ENCODE data around the gene TMEM80. TPM values are rescaled to one million over a fixed set of nuclear protein-coding genes. Genes with fewer than 3 reads are reported as not detected.

Gene TMEM80
- total and polyA plus RNA-seq, 9 of the 15 experiments (the other 6 are each of a cell fraction or from before 2014, with no cell fraction given), result 5.1 to 30.1 (median 12.4) TPM

DNA sequence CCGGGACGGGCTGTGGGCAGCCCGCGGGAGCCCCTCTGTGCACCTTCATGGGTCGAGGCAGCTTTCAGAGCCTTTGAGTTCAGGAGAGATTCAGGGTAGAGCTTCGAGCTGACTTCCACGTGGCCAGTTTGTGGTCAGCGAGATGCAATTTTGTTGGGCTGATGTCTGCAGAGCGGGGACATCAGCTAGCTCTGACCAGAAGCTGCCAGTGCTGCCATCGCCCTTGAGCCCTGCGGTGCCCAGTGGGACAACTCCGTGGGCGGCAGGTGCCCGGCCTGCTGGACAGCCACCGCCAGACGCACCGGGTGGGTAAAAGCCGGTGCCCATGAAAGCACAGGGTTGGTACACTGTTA lies 52.4 kb downstream of the TMEM80 start (continued):
- TF ChIP-seq, protein P1, sequence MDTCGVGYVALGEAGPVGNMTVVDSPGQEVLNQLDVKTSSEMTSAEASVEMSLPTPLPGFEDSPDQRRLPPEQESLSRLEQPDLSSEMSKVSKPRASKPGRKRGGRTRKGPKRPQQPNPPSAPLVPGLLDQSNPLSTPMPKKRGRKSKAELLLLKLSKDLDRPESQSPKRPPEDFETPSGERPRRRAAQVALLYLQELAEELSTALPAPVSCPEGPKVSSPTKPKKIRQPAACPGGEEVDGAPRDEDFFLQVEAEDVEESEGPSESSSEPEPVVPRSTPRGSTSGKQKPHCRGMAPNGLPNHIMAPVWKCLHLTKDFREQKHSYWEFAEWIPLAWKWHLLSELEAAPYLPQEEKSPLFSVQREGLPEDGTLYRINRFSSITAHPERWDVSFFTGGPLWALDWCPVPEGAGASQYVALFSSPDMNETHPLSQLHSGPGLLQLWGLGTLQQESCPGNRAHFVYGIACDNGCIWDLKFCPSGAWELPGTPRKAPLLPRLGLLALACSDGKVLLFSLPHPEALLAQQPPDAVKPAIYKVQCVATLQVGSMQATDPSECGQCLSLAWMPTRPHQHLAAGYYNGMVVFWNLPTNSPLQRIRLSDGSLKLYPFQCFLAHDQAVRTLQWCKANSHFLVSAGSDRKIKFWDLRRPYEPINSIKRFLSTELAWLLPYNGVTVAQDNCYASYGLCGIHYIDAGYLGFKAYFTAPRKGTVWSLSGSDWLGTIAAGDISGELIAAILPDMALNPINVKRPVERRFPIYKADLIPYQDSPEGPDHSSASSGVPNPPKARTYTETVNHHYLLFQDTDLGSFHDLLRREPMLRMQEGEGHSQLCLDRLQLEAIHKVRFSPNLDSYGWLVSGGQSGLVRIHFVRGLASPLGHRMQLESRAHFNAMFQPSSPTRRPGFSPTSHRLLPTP (IDR thresholded peaks at IDR 0.05; ENCODE audit: borderline replicate concordance, extremely low read depth, insufficient read length), result no peak
- no peak for TF ChIP-seq SREBF2 (CRISPR knock-in tag; IDR thresholded peaks at IDR 0.05)
- no peak for TF ChIP-seq TCF7L2 (IDR thresholded peaks at IDR 0.05; ENCODE audit: low read depth, low read length)
- no peak; the same call in 1 of the 2 replicates for TF ChIP-seq POLR2AphosphoS5 (IDR thresholded peaks at IDR 0.05; ENCODE audit: control insufficient read depth, insufficient read depth, low read depth, low read length)
- peak; percentile 66 for TF ChIP-seq MXI1 (IDR thresholded peaks at IDR 0.05; ENCODE audit: low read depth, low read length)
- TF ChIP-seq, protein P2, sequence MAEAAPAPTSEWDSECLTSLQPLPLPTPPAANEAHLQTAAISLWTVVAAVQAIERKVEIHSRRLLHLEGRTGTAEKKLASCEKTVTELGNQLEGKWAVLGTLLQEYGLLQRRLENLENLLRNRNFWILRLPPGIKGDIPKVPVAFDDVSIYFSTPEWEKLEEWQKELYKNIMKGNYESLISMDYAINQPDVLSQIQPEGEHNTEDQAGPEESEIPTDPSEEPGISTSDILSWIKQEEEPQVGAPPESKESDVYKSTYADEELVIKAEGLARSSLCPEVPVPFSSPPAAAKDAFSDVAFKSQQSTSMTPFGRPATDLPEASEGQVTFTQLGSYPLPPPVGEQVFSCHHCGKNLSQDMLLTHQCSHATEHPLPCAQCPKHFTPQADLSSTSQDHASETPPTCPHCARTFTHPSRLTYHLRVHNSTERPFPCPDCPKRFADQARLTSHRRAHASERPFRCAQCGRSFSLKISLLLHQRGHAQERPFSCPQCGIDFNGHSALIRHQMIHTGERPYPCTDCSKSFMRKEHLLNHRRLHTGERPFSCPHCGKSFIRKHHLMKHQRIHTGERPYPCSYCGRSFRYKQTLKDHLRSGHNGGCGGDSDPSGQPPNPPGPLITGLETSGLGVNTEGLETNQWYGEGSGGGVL (CRISPR knock-in tag; IDR thresholded peaks at IDR 0.05), result no peak
- TF ChIP-seq, protein P3, sequence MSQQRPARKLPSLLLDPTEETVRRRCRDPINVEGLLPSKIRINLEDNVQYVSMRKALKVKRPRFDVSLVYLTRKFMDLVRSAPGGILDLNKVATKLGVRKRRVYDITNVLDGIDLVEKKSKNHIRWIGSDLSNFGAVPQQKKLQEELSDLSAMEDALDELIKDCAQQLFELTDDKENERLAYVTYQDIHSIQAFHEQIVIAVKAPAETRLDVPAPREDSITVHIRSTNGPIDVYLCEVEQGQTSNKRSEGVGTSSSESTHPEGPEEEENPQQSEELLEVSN (IDR thresholded peaks at IDR 0.05; ENCODE audit: borderline replicate concordance in 1 of 2, extremely low read depth in 1 of 2, insufficient read depth in 1 of 2, insufficient read length in 1 of 2, low read depth in 1 of 2, low read length in 1 of 2, poor library complexity in 1 of 2, severe bottlenecking in 1 of 2), result peak; percentile 64 to 71
- TF ChIP-seq, protein P4, sequence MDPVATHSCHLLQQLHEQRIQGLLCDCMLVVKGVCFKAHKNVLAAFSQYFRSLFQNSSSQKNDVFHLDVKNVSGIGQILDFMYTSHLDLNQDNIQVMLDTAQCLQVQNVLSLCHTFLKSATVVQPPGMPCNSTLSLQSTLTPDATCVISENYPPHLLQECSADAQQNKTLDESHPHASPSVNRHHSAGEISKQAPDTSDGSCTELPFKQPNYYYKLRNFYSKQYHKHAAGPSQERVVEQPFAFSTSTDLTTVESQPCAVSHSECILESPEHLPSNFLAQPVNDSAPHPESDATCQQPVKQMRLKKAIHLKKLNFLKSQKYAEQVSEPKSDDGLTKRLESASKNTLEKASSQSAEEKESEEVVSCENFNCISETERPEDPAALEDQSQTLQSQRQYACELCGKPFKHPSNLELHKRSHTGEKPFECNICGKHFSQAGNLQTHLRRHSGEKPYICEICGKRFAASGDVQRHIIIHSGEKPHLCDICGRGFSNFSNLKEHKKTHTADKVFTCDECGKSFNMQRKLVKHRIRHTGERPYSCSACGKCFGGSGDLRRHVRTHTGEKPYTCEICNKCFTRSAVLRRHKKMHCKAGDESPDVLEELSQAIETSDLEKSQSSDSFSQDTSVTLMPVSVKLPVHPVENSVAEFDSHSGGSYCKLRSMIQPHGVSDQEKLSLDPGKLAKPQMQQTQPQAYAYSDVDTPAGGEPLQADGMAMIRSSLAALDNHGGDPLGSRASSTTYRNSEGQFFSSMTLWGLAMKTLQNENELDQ (CRISPR knock-in tag; IDR thresholded peaks at IDR 0.05; ENCODE audit: borderline replicate concordance), result no peak
- no peak for TF ChIP-seq NBN (IDR thresholded peaks at IDR 0.05; ENCODE audit: low read depth)
- TF ChIP-seq GTF2F1 (IDR thresholded peaks at IDR 0.05; ENCODE audit: low read depth, low read length), result no peak
- TF ChIP-seq POU5F1 (IDR thresholded peaks at IDR 0.05; ENCODE audit: borderline replicate concordance, low read depth, low read length, partially characterized antibody), result no peak
- TF ChIP-seq ETS2 (tag; IDR thresholded peaks at IDR 0.05; ENCODE audit: borderline replicate concordance, poor library complexity, severe bottlenecking), result no peak
- TF ChIP-seq ZNF347 (CRISPR knock-in tag; IDR thresholded peaks at IDR 0.05; ENCODE audit: low read depth), result no peak
- TF ChIP-seq KLF13 (tag; IDR thresholded peaks at IDR 0.05; ENCODE audit: borderline replicate concordance, low read depth), result no peak
- no peak for TF ChIP-seq RB1 (IDR thresholded peaks at IDR 0.05; ENCODE audit: low read depth)
- no peak for TF ChIP-seq SMC3 (conservative IDR thresholded peaks at IDR 0.05; ENCODE audit: insufficient read depth, low read depth, low read length)
- TF ChIP-seq POLR2AphosphoS2 (IDR thresholded peaks at IDR 0.05; ENCODE audit: low read length), result no peak
- TF ChIP-seq ZNF57 (CRISPR knock-in tag; IDR thresholded peaks at IDR 0.05), result no peak
- TF ChIP-seq ZNF263 (CRISPR knock-in tag; IDR thresholded peaks at IDR 0.05; ENCODE audit: borderline replicate concordance), result no peak
- no peak for TF ChIP-seq CCAR2 (IDR thresholded peaks at IDR 0.05; ENCODE audit: low read depth, low read length)
